AG09319 (cell line): ENCODE results near the gene RGS2.

ENCODE experiments used
- DNase-seq: peaks from one replicate; pipeline ENCODE4 v3.0.0-alpha.2; 2010; ENCODE audit warnings: low read depth; ENCODE audit errors: extremely low read depth
- CTCF ChIP-seq: IDR thresholded peaks from 2 replicates; pipeline ENCODE4 v1.5.1; 2011; ENCODE audit warnings: low read depth, mild to moderate bottlenecking, inconsistent platforms, low read length, moderate library complexity

RGS2 gene

DNA sequence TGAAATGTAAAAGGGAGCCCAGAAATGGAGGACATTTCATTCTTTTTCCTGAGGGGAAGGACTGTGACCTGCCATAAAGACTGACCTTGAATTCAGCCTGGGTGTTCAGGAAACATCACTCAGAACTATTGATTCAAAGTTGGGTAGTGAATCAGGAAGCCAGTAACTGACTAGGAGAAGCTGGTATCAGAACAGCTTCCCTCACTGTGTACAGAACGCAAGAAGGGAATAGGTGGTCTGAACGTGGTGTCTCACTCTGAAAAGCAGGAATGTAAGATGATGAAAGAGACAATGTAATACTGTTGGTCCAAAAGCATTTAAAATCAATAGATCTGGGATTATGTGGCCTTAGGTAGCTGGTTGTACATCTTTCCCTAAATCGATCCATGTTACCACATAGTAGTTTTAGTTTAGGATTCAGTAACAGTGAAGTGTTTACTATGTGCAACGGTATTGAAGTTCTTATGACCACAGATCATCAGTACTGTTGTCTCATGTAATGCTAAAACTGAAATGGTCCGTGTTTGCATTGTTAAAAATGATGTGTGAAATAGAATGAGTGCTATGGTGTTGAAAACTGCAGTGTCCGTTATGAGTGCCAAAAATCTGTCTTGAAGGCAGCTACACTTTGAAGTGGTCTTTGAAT lies 2.9 kb downstream of the RGS2 start:
- no peak for DNase-seq
- no peak for TF ChIP-seq CTCF

- DNase-seq: no peak
- no peak for TF ChIP-seq CTCF
Measured at GRCh38 chr1:192812420-192813209, 3.8 kb downstream of the RGS2 start.

- TF ChIP-seq CTCF: no peak
- no peak for DNase-seq
Measured at GRCh38 chr1:192814805-192815204, 6.0 kb downstream of the RGS2 start.

GRCh38 chr1:192817246-192817645 lies 8.4 kb downstream of the RGS2 start:
- no peak for TF ChIP-seq CTCF
- DNase-seq: no peak

- TF ChIP-seq CTCF: no peak
- DNase-seq: no peak
Measured at GRCh38 chr1:192821296-192821695, 12.5 kb downstream of the RGS2 start.

DNA sequence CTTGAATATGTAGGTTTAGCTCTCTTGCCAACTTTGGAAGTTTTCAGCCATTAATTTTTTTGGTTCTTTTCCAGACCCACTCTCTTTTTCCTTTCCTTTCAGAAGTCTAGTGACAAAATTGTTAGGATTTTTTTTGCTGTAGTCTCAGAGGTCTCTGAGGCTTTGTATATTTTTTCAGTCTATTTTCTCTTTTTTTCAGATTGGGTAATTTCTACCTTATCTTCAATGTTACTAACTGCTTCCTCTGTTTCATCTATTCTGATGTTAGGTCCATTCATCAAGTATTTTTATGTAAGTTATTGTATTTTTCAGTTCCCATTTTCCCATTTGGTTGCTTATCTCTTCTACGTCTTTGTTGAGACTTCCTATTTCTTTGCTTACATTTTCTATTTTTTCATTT lies 15.7 kb downstream of the RGS2 start:
- no peak for TF ChIP-seq CTCF

DNA sequence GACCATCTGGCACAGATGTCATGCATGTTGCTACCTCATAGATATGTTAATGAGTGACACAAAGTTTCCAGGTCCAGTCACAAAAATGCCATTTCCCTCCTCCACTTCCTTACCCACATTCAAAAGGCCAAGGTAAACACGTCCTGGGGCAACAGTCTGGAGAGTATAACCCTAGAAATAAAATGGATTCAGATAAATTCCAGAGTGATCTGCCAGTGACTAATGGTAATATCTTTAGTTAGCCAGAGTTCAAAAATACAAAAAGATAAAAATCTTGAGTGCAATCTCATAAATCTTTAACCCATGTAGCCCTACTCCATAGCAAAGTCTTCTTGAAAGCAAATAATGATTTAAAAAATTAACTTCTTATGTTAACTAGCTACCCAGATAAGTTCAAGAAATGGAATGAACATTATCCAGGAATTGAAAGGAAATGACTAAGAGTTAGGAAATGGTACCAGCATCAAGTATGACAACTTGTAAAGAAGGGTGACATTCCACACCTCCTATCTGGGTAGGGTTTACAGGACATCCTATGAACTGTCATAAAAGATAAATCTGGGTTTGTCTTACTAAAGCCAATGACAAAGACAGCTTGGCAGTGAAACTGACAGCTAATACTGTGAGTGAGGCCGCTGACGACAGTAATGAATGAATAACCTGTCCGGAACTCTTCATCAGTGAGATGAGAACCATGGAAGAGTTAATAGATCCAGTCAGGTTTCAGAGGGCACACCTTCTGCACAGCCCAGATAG lies 18.1 kb downstream of the RGS2 start:
- TF ChIP-seq CTCF: no peak
- DNase-seq: no peak

More for the DNA sequence above, 15.7 kb downstream of the RGS2 start:
- no peak for DNase-seq
